H1 (cell line): ENCODE results near the gene CUL4A. TPM values are rescaled to one million over a fixed set of nuclear protein-coding genes. Genes with fewer than 3 reads are reported as not detected.

Source experiments
- CTCF ChIA-PET: fragments of 300-600 bp; sonication (Branson Sonifier 250); formaldehyde crosslinking; loops from one replicate; lab custom pipeline; 2021; ENCODE audit not compliant: partially characterized antibody; lab: Charles Lee
- POLR2A ChIA-PET: fragments of 300-600 bp; sonication (Branson Sonifier 250); formaldehyde crosslinking; loops from one replicate; lab custom pipeline; 2021; ENCODE audit warnings: inconsistent platforms; ENCODE audit not compliant: partially characterized antibody; lab: Charles Lee
- DNase-seq, 2 experiments: peaks; one replicate each; pipeline versions ENCODE4 v3.0.0 to v3.0.0-alpha.2; 2010 to 2022; ENCODE audit warnings: low spot score in 2 of 2, low read depth in 1 of 2, mixed read lengths in 1 of 2
- FAIRE-seq: peaks from 2 replicates; lab custom pipeline; 2011; peaks lifted over from hg19 to GRCh38; lab: Jason Lieb, UNC
- H2AFZ ChIP-seq: 2 replicates; pipeline ENCODE4 v1.8.1; 2012; ENCODE audit warnings: low read length, inconsistent platforms
- H2AK5ac ChIP-seq: 2 replicates; pipeline ENCODE4 v1.6.1; 2013; ENCODE audit warnings: low read depth, low read length
- H2BK120ac ChIP-seq: replicated peaks from 2 replicates; pipeline ENCODE3; 2013; ENCODE audit warnings: low read depth, low read length, inconsistent platforms
- H2BK12ac ChIP-seq: 2 replicates; pipeline ENCODE4 v1.6.1; 2013; ENCODE audit warnings: low read depth, low read length
- H2BK15ac ChIP-seq: 2 replicates; pipeline ENCODE4 v1.6.1; 2013; ENCODE audit warnings: low read length
- H2BK20ac ChIP-seq: 2 replicates; pipeline ENCODE4 v1.6.1; 2013; ENCODE audit warnings: low read length
- H2BK5ac ChIP-seq: 2 replicates; pipeline ENCODE4 v1.6.1; 2013; ENCODE audit warnings: low read depth, low read length
- H3K14ac ChIP-seq: 2 replicates; pipeline ENCODE4 v1.6.1; 2013; ENCODE audit warnings: inconsistent platforms; ENCODE audit not compliant: insufficient read length
- H3K18ac ChIP-seq: 2 replicates; pipeline ENCODE4 v1.6.1; 2013; ENCODE audit warnings: low read length; ENCODE audit errors: extremely low read depth
- H3K23ac ChIP-seq: 2 replicates; pipeline ENCODE4 v1.6.1; 2013; ENCODE audit warnings: inconsistent platforms; ENCODE audit not compliant: insufficient read length
- H3K23me2 ChIP-seq: 2 replicates; pipeline ENCODE4 v1.6.1; 2013; ENCODE audit warnings: low read depth, low read length
- H3K27ac ChIP-seq: 2 replicates; pipeline ENCODE4 v1.6.1; 2011; ENCODE audit warnings: low read depth, low read length, inconsistent platforms
- H3K27me3 ChIP-seq, 4 experiments: replicated peaks in 1 of 4; 1 replicate in 1 of 4; 2 replicates in 3 of 4; pipeline versions ENCODE4 v1.6.1 to v1.8.1; 2011 to 2013; ENCODE audit warnings: low read length in 3 of 4, mild to moderate bottlenecking in 3 of 4, inconsistent platforms in 2 of 4, mixed read lengths in 2 of 4, moderate library complexity in 1 of 4; ENCODE audit not compliant: control insufficient read depth in 3 of 4, insufficient read depth in 3 of 4; ENCODE audit errors: extremely low read depth in 1 of 4
- H3K36me3 ChIP-seq, 4 experiments: 2 replicates each; pipeline versions ENCODE4 v1.6.1 to v1.8.1; 2011 to 2013; ENCODE audit warnings: mild to moderate bottlenecking in 4 of 4, low read length in 3 of 4, moderate library complexity in 2 of 4, control low read depth in 1 of 4, inconsistent platforms in 1 of 4; ENCODE audit not compliant: insufficient read depth in 4 of 4, control insufficient read depth in 2 of 4
- H3K4ac ChIP-seq: replicated peaks from 2 replicates; pipeline ENCODE3; 2013; ENCODE audit warnings: low read length, low read depth, mixed read lengths, inconsistent platforms; ENCODE audit not compliant: insufficient read length
- H3K4me1 ChIP-seq, 4 experiments: replicated peaks in 1 of 4; 1 replicate in 1 of 4; 2 replicates in 3 of 4; pipeline versions ENCODE4 v1.6.1 to v1.8.1; 2011 to 2013; ENCODE audit warnings: low read length in 3 of 4, inconsistent platforms in 2 of 4, mixed read lengths in 1 of 4; ENCODE audit not compliant: insufficient read depth in 4 of 4, control insufficient read depth in 3 of 4
- H3K4me2 ChIP-seq, 2 experiments: 2 replicates each; pipeline versions ENCODE4 v1.6.1 to v1.8.1; 2011 to 2013; ENCODE audit warnings: low read depth in 2 of 2, low read length in 2 of 2, control low read depth in 1 of 2, inconsistent platforms in 1 of 2, mild to moderate bottlenecking in 1 of 2; ENCODE audit not compliant: insufficient read depth in 1 of 2
- H3K4me3 ChIP-seq, 4 experiments: fragments of 200-600, 300-600 bp in 1 of 4; sonication (generic), shearing (Covaris generic), sonication (Bioruptor Twin) in 1 of 4; 2 replicates each; pipeline versions ENCODE4 v1.5.1 to v1.8.1; 2011 to 2016; ENCODE audit warnings: low read length in 4 of 4, low read depth in 3 of 4, control low read depth in 2 of 4, inconsistent platforms in 2 of 4, mild to moderate bottlenecking in 2 of 4, mixed read lengths in 1 of 4, moderate library complexity in 1 of 4; ENCODE audit not compliant: insufficient read depth in 2 of 4; ENCODE audit errors: extremely low read depth in 1 of 4
- H3K56ac ChIP-seq: replicated peaks from 2 replicates; pipeline ENCODE3; 2013; ENCODE audit warnings: low read depth, mild to moderate bottlenecking, mixed read lengths, low read length, inconsistent platforms; ENCODE audit not compliant: insufficient read length
- H3K79me1 ChIP-seq: 2 replicates; pipeline ENCODE4 v1.6.1; 2013; ENCODE audit warnings: low read depth, low read length, control low read depth
- H3K79me2 ChIP-seq, 2 experiments: 2 replicates each; pipeline versions ENCODE4 v1.6.1 to v1.8.1; 2012 to 2013; ENCODE audit warnings: low read length in 2 of 2, mild to moderate bottlenecking in 2 of 2, inconsistent platforms in 1 of 2; ENCODE audit not compliant: insufficient read depth in 2 of 2, control insufficient read depth in 1 of 2
- H3K9ac ChIP-seq, 4 experiments: replicated peaks in 1 of 4; 1 replicate in 1 of 4; 2 replicates in 3 of 4; pipeline versions ENCODE4 v1.6.1 to v1.8.1; 2011 to 2013; ENCODE audit warnings: low read depth in 3 of 4, low read length in 3 of 4, control low read depth in 2 of 4, mild to moderate bottlenecking in 2 of 4, moderate library complexity in 2 of 4, inconsistent platforms in 1 of 4; ENCODE audit errors: extremely low read depth in 1 of 4
- H3K9me3 ChIP-seq, 2 experiments: 2 replicates each; pipeline versions ENCODE4 v1.6.1 to v1.8.1; 2012 to 2013; ENCODE audit warnings: mild to moderate bottlenecking in 2 of 2, moderate library complexity in 2 of 2, control low read depth in 1 of 2, inconsistent platforms in 1 of 2, low read depth in 1 of 2, low read length in 1 of 2, mixed read lengths in 1 of 2; ENCODE audit not compliant: insufficient read depth in 2 of 2
- H4K20me1 ChIP-seq, 2 experiments: replicated peaks in 1 of 2; 2 replicates each; pipeline versions ENCODE3 to v1.8.1; 2011 to 2013; ENCODE audit warnings: inconsistent platforms in 2 of 2, low read length in 2 of 2, mild to moderate bottlenecking in 1 of 2; ENCODE audit not compliant: insufficient read depth in 2 of 2, control insufficient read depth in 1 of 2
- H4K5ac ChIP-seq: 2 replicates; pipeline ENCODE4 v1.6.1; 2013; ENCODE audit warnings: low read length, low read depth, mixed read lengths, inconsistent platforms; ENCODE audit not compliant: insufficient read length
- H4K8ac ChIP-seq: 2 replicates; pipeline ENCODE4 v1.8.0; 2013; ENCODE audit warnings: mild to moderate bottlenecking, moderate library complexity, low read length, inconsistent platforms; ENCODE audit not compliant: insufficient read depth; ENCODE audit errors: extremely low read depth
- H4K91ac ChIP-seq: replicated peaks from 2 replicates; pipeline ENCODE3; 2013; ENCODE audit warnings: low read length, mixed read lengths, inconsistent platforms; ENCODE audit not compliant: insufficient read length
- ASH2L ChIP-seq: fragments of 200-600, 300-600 bp; sonication (generic); IDR thresholded peaks from one replicate; pipeline ENCODE4 v1.7.1; 2017; ENCODE audit warnings: low read length
- CBX5 ChIP-seq: fragments of 300-800, 300-1000 bp; sonication (generic); IDR thresholded peaks from 2 replicates; pipeline ENCODE4 v1.7.1; 2016; ENCODE audit warnings: antibody characterized with exemption, low read length, low read depth
- CTCF ChIP-seq, 3 experiments: IDR thresholded peaks; 1 replicate in 2 of 3; 2 replicates in 1 of 3; pipeline versions ENCODE4 v1.5.1 to v1.6.1; 2011; ENCODE audit warnings: low read length in 3 of 3, mild to moderate bottlenecking in 3 of 3, inconsistent platforms in 2 of 3, low read depth in 1 of 3, moderate library complexity in 1 of 3; ENCODE audit not compliant: insufficient read depth in 1 of 3; ENCODE audit errors: control extremely low read depth in 1 of 3
- FOSL1 ChIP-seq: IDR thresholded peaks from 2 replicates; pipeline ENCODE4 v1.6.1; 2011; ENCODE audit warnings: mild to moderate bottlenecking, low read depth, low read length, moderate library complexity; ENCODE audit not compliant: insufficient read depth
- KDM1A ChIP-seq: fragments of 200-600, 300-600 bp; sonication (generic); IDR thresholded peaks from 2 replicates; pipeline ENCODE4 v1.7.1; 2016; ENCODE audit warnings: mild to moderate bottlenecking, low read length, borderline replicate concordance
- KDM4A ChIP-seq: IDR thresholded peaks from one replicate; pipeline ENCODE4 v1.7.1; 2012; ENCODE audit warnings: low read depth, mild to moderate bottlenecking, moderate library complexity, low read length, inconsistent platforms; ENCODE audit not compliant: severe bottlenecking
- NRF1 ChIP-seq: IDR thresholded peaks from 2 replicates; pipeline ENCODE4 v1.6.1; 2011; ENCODE audit warnings: mild to moderate bottlenecking, low read depth, low read length, improper control_type of control experiment
- RFX5 ChIP-seq: IDR thresholded peaks from 2 replicates; pipeline ENCODE4 v1.6.1; 2011; ENCODE audit warnings: low read depth, low read length, improper control_type of control experiment, borderline replicate concordance
- RNF2 ChIP-seq: fragments of 200-900, 300-1000 bp; sonication (generic); IDR thresholded peaks from 2 replicates; pipeline ENCODE4 v1.7.1; 2016; ENCODE audit warnings: borderline replicate concordance, low read depth, mild to moderate bottlenecking, antibody characterized with exemption, low read length; ENCODE audit not compliant: poor library complexity, severe bottlenecking; ENCODE audit errors: missing control alignments
- WGBS, 2 experiments: shearing (Covaris generic) in 1 of 2; methylation state at CpG; one replicate each; pipeline versions ENCODE4 v1.1.6 to v1.1.7; 2013 to 2015; ENCODE audit warnings: low lambda C conversion rate in 2 of 2, mixed read lengths in 2 of 2, inconsistent platforms in 1 of 2, low coverage in 1 of 2, missing lambda C conversion rate in 1 of 2; ENCODE audit not compliant: insufficient replicate concordance in 2 of 2, insufficient coverage in 1 of 2, insufficient read length in 1 of 2; ENCODE audit errors: extremely low coverage in 1 of 2, missing lambda C conversion rate in 1 of 2; 5-methylcytosine and 5-hydroxymethylcytosine counted together
- polyA plus RNA-seq, 7 experiments: library from polyadenylated mRNA; depleted of rRNA in 3 of 7; stranded (reverse) in 5 of 7; unstranded in 2 of 7; fragments of >200 nt in 5 of 7; fragments of 200-250 nt in 2 of 7; gene quantifications; 1 replicate in 5 of 7; 2 replicates in 1 of 7; 4 replicates in 1 of 7; pipeline versions ENCODE4 v1.2.1 to v1.2.3, GENCODE V29; 2011 to 2013; ENCODE audit warnings: missing spikeins in 2 of 7, mixed read lengths in 2 of 7
- total RNA-seq: library from RNA; stranded (reverse); fragmentation: NEBNext Ultra II Directional; extraction: Animal tissue kit (Norgen Biotek cat#: 25700); gene quantifications from 2 replicates; pipeline ENCODE4 v1.2.1, GENCODE V29; 2021

Gene CUL4A
- total and polyA plus RNA-seq, 2 of the 8 experiments (the other 6 are each of a cell fraction or from before 2014, with no cell fraction given) = 54.7 to 101 TPM

- WGBS, 2 experiments = 92% methylated on average over 15 of the region's 15 CpGs; no CpG with 5 or more reads in 1 of the 2 experiments
- no peaks in the 10 kb centered on the region for H4K20me1 ChIP-seq
- peaks cover 0 to 7% of the 10 kb centered on the region in 2 experiments; a peak in 1 of 4 replicates for H3K9me3 ChIP-seq
- H2AFZ ChIP-seq = no peak overlapping the region
- H4K91ac ChIP-seq = no peak overlapping the region
- no peaks in the 10 kb centered on the region for H3K79me1 ChIP-seq
- ChIA-PET CTCF (interaction anchor here (0.6 to 2.9 kb wide), 13 partner anchors 9 to 903 kb away, joined by 3 to 12 read pairs (median 4); no protein-coding TSS in a partner anchor), POLR2A (interaction anchor here (1.0 to 1.2 kb wide), 2 partner anchors 9 to 89 kb away, joined by 3 read pairs; no protein-coding TSS in a partner anchor)
- H3K23me2 ChIP-seq = no peaks in the 10 kb centered on the region
- H3K79me2 ChIP-seq = no peaks in the 10 kb centered on the region
- H2BK15ac ChIP-seq = no peak overlapping the region
- H3K18ac ChIP-seq = no peak overlapping the region
- H3K56ac ChIP-seq = no peak overlapping the region
- no peak overlapping the region for H3K4me3 ChIP-seq
- no peak overlapping the region for H3K27ac ChIP-seq
- no peak overlapping the region for H2BK5ac ChIP-seq
- H3K36me3 ChIP-seq = no peaks in the 10 kb centered on the region
- no peaks in the 10 kb centered on the region for H3K27me3 ChIP-seq
- H3K4me2 ChIP-seq = no peak overlapping the region
- no peaks in the 10 kb centered on the region for H3K4me1 ChIP-seq
- no peak for FAIRE-seq
- H3K9ac ChIP-seq = no peak overlapping the region
- no peak overlapping the region for H3K14ac ChIP-seq
- no peak overlapping the region for H2AK5ac ChIP-seq
- no peak overlapping the region for H4K5ac ChIP-seq
- H2BK20ac ChIP-seq = no peak overlapping the region
- no peak overlapping the region for H2BK120ac ChIP-seq
- no peak for DNase-seq
- H2BK12ac ChIP-seq = no peak overlapping the region
- peak overlapping the region; percentile 16; the same call in 1 of the 2 replicates for H4K8ac ChIP-seq
- no peak overlapping the region for H3K4ac ChIP-seq
- no peak overlapping the region for H3K23ac ChIP-seq
- no peak for TF ChIP-seq CBX5
- TF ChIP-seq RFX5 = no peak
- no peak for TF ChIP-seq NRF1
- TF ChIP-seq RNF2 = no peak
- no peak for TF ChIP-seq KDM1A
- no peak for TF ChIP-seq ASH2L
- no peak for TF ChIP-seq KDM4A
- TF ChIP-seq CTCF (IDR thresholded peaks at IDR 0.05; ENCODE audit: control extremely low read depth in 1 of 3, insufficient read depth in 1 of 3, low read depth in 1 of 3, low read length in 3 of 3) = no peak
- TF ChIP-seq FOSL1 = no peak
These were observed 64.6 kb downstream of the CUL4A start for GRCh38 chr13:113273851-113274590.
